Adrenal gland (tissue), 5 donors: ENCODE data around the gene PRKCE.

Experiments used
- CTCF ChIP-seq, 6 experiments: fragments of 450-650 bp in 4 of 6; fragments of 200-600 bp in 2 of 6; sonication (generic) in 1 of 6; IDR thresholded peaks; 1 replicate in 5 of 6; 2 replicates in 1 of 6; pipeline versions ENCODE4 v1.5.1 to v1.8.0; 2016 to 2021; ENCODE audit warnings: antibody characterized with exemption in 6 of 6, mild to moderate bottlenecking in 2 of 6, moderate library complexity in 1 of 6
- POLR2A ChIP-seq, 2 donors: fragments of 450-650 bp; IDR thresholded peaks; one replicate each; pipeline ENCODE4 v1.6.1; 2017; ENCODE audit warnings: antibody characterized with exemption in 2 of 2, mild to moderate bottlenecking in 2 of 2, moderate library complexity in 1 of 2
- donor health status: DM: no; HTN: no; CAD: no.

DNA sequence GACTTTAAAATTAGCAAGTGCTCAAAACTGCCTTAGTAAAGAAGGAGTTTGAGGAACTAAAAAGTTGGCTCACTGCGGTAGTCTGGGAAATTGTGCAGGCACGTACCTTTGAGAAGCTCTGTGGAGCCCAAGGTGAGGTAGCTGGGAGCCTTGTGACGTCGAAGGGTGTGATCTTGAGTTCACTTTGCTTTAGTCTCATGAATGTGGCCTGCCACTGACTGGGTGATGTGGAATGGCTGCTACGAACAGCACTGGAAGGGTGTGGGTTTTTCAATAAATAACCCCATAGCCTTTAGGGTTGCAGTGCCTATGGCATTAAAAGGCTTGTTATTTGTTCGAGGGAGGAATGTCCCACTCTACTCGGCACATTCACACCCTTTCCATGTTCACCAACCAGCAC is 312.3 kb downstream of the PRKCE start:
- TF ChIP-seq CTCF (IDR thresholded peaks at IDR 0.05): no peak
- TF ChIP-seq POLR2A (IDR thresholded peaks at IDR 0.05): no peak
